ENCODE data around the gene PIM2.

PIM2 gene

DNA sequence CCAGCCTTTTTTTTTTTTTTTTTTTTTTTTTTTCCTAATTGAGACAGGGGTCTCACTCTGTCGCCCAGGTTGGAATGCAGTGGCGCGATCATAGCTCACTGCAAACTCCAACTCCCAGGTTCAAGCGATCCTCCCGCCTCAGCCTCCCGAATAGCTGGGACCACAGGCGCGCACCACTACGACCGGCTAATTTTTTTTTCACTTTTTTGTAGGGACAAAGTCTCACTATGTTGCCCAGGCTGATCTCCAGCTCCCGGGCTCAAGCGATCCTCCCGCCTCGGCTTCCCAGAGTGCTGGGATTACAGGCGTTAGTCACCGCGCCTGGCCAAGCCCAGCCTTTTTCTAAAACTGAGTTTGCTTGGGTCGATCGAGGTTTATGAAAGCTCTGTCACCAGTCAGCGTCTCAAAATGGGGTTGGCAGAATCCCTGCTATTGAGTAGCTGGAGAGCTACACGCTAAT lies 39.8 kb upstream of the PIM2 start:
- no peak for DNase-seq (ENCODE audit: low spot score)
- TF ChIP-seq, protein P1, sequence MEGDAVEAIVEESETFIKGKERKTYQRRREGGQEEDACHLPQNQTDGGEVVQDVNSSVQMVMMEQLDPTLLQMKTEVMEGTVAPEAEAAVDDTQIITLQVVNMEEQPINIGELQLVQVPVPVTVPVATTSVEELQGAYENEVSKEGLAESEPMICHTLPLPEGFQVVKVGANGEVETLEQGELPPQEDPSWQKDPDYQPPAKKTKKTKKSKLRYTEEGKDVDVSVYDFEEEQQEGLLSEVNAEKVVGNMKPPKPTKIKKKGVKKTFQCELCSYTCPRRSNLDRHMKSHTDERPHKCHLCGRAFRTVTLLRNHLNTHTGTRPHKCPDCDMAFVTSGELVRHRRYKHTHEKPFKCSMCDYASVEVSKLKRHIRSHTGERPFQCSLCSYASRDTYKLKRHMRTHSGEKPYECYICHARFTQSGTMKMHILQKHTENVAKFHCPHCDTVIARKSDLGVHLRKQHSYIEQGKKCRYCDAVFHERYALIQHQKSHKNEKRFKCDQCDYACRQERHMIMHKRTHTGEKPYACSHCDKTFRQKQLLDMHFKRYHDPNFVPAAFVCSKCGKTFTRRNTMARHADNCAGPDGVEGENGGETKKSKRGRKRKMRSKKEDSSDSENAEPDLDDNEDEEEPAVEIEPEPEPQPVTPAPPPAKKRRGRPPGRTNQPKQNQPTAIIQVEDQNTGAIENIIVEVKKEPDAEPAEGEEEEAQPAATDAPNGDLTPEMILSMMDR (IDR thresholded peaks at IDR 0.05; ENCODE audit: extremely low read depth, insufficient read depth, missing control alignments): no peak
- in situ Hi-C loops (cut with MboI; ENCODE audit: low pct_unique_long_range_greater_than_20kb, low sequenced_read_pairs, unreplicated experiment): no loop called here

DNA sequence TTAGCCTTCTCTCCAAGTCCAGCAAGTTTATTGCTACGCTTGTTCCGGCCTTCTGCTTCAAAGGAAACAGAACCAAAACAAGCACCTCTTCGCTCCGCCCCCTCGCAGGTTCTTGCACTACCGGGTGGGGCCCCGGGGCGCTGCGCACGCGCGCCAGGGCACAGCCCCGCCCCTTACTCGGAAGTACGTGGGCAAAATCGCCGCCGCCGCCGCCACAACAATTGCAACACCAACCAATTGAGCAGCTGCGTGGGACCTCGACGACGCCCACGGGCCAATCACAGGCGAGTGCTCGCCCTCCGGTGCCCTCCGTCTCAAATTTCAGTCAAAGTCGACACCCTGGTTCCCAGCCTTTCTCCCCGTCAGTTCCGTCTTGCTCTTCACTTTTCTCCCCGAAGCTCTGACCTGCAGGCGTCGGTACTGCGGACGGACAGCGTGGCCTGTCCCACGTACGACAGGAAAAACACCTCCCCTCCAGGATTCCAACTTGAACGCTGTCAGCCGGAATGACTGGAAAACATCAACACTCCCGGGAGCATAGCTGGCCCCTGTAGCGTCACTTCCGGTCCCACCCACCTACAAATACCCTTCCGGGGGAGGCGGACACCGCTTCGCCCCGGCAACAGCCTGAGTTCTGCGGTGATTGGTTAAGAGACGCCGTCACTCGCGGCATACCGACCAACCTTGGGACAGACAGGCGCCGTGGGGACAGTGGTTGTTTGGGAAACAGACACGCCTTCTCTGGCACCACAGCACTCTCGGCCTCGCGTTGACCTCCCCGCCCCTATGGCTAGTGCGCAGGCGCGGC lies 39.2 kb upstream of the PIM2 start:
- in situ Hi-C loops (cut with MboI; ENCODE audit: low pct_unique_long_range_greater_than_20kb, low sequenced_read_pairs, unreplicated experiment): no loop called here
- peak; percentile 92 for DNase-seq (ENCODE audit: low spot score)
- TF ChIP-seq, protein P1 (IDR thresholded peaks at IDR 0.05; ENCODE audit: extremely low read depth, insufficient read depth, missing control alignments): no peak

DNA sequence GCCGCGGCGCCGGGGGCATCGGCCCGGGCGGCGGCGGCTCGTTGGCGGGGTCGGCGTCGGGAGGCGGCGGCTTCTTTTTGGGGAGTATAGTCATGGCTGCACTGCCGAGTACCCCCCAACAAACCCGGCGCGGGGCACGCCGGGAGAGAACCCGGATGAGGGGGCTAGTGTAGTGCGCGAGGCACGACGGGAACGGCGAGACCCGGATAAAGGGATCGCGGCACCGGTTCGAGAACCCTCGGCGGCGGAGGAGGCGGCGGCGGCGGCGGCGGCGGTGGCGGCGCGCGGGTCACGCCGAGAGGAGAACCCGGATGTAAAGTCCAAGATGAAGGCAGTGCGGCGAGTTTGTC lies 38.6 kb upstream of the PIM2 start, which contains the start of gene OTUD5:
OTUD5 (minus strand) TSS at position 131 of the 350 bp plus-strand sequence; CDS start at position 94, 37 bp downstream.
- in situ Hi-C loops (cut with MboI; ENCODE audit: low pct_unique_long_range_greater_than_20kb, low sequenced_read_pairs, unreplicated experiment): no loop called here
- TF ChIP-seq, protein P1 (IDR thresholded peaks at IDR 0.05; ENCODE audit: extremely low read depth, insufficient read depth, missing control alignments): no peak
- peak; percentile 87 for DNase-seq (ENCODE audit: low spot score)

DNA sequence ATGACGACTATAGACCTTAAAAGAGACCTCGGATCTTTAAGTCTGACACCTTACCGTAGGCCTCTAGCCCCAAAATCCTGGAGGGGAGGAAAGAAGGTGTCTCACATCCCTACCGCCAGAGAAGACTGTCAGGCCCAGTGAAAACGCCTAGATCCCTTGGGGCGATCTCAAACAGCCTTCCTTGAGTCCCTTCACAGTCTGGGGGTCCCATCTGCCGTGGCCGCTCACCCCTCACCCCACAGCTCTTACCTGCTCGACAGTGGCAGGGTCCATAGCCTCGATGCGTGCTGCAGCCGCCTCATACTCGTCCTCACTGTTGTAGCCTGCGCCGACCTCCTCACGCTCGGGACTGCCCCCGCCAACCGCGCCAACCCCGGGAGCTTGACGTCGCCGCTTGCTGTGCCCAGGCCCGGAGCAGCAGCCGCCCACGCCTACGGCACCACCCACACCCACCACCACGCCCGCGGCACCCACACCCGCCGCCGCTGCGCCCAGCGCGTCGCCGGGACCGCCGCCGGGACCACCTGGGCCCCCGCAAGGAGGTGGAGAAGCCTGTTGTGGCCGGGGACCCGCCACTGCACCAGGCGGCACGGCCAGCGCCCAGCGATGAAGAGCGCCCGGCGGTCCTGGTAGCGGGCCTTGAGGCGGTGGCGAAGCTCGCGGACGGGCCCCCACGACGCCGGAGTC lies 38.0 kb upstream of the PIM2 start:
- TF ChIP-seq, protein P1 (IDR thresholded peaks at IDR 0.05; ENCODE audit: extremely low read depth, insufficient read depth, missing control alignments): no peak
- in situ Hi-C loops (cut with MboI; ENCODE audit: low pct_unique_long_range_greater_than_20kb, low sequenced_read_pairs, unreplicated experiment): no loop called here
- DNase-seq (ENCODE audit: low spot score): no peak

DNA sequence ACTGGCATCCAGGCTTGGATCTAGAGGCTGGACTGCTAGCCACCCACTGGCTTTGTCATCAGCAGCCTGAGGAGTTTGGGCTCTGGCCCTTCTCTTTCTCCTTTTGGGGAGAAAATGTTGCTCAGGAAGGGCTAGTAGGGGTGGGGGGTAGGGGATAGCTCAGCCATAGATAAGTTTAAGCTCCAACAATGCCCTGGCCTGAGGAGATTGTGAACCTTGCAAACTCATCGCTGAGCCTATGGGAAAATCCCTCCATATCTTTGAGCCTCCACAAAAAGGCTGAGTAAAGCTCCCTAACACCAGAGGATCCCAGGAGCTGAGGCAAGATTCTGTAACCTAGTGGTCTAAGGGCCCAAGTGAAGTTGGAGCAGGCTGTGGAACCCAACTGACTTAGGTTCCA lies 29.8 kb upstream of the PIM2 start:
- DNase-seq (ENCODE audit: low spot score): no peak
- TF ChIP-seq, protein P1 (IDR thresholded peaks at IDR 0.05; ENCODE audit: extremely low read depth, insufficient read depth, missing control alignments): no peak
- in situ Hi-C loops (cut with MboI; ENCODE audit: low pct_unique_long_range_greater_than_20kb, low sequenced_read_pairs, unreplicated experiment): no loop called here

DNA sequence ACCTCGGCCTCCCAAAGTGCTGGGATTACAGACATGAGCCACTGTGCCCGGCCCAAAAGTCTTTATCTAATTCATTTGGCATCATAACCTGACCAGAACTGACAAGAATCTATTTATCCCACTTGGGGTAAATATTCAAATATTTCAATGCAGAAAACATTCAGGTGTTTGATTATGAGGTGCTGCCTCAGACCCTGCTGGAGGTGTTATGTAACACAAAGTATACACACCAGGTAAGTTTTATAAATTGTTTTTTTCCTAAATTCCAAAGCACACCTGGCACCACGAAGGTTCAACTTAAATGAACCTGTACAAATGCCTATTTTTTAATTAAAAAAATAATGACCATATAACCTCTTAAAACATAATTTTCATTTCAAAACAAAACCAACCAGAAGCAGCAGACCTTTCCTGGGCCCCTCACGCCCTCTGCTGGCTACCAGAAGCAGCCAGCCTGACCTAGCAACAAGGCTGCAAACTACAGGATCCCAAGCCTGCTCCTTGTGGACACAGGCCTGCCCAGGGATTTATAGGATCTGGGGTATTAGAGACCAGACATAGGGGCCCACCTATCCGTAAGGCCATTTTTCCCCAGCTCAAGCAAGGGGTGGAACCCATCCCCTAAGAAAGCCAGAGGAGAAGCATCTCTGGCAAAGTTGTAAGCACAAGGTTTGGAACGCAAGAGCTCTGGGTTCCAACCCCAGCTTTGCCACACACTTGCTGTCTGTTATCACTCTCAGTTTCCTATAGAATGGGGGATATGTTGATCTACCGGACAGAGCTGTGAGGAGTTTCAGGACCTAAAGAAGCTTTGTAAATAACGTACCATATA lies 26.9 kb upstream of the PIM2 start:
- TF ChIP-seq, protein P1 (IDR thresholded peaks at IDR 0.05; ENCODE audit: extremely low read depth, insufficient read depth, missing control alignments): peak; percentile 92
- peak; percentile 64 for DNase-seq (ENCODE audit: low spot score)
- in situ Hi-C loops (cut with MboI; ENCODE audit: low pct_unique_long_range_greater_than_20kb, low sequenced_read_pairs, unreplicated experiment): no loop called here

Data from GM13977 (cell line).